Smooth muscle cell (in vitro differentiated cells): ENCODE measurements around the gene MUC4. TPM values are rescaled to one million over a fixed set of nuclear protein-coding genes. Genes with fewer than 3 reads are reported as not detected.

Source experiments
- DNase-seq: peaks from one replicate; lab custom pipeline; 2025; ENCODE audit not compliant: unreplicated experiment; lab: John Stamatoyannopoulos, UW
- H2AFZ ChIP-seq: fragments of 200-600 bp; sonication (generic); 2 replicates; pipeline ENCODE4 v1.6.0; 2016; ENCODE audit warnings: antibody characterized with exemption, low read depth, mild to moderate bottlenecking
- H3F3A ChIP-seq: fragments of 200-600 bp; sonication (generic); 2 replicates; pipeline ENCODE4 v1.6.0; 2017; ENCODE audit warnings: antibody characterized with exemption, low read depth
- H3K27ac ChIP-seq: fragments of 200-600 bp; sonication (generic); 2 replicates; pipeline ENCODE4 v1.5.1; 2016; ENCODE audit warnings: low read depth, mild to moderate bottlenecking
- H3K27me3 ChIP-seq: fragments of 200-600 bp; sonication (generic); 2 replicates; pipeline ENCODE4 v1.6.1; 2016; ENCODE audit warnings: low read depth, mild to moderate bottlenecking
- H3K36me3 ChIP-seq: fragments of 200-600 bp; sonication (generic); 2 replicates; pipeline ENCODE4 v1.5.1; 2016; ENCODE audit warnings: low read depth
- H3K4me1 ChIP-seq: fragments of 200-600 bp; sonication (generic); 2 replicates; pipeline ENCODE4 v1.5.1; 2016; ENCODE audit warnings: low read depth
- H3K4me2 ChIP-seq: fragments of 200-600 bp; sonication (generic); 2 replicates; pipeline ENCODE4 v1.6.0; 2016; ENCODE audit warnings: mild to moderate bottlenecking
- H3K4me3 ChIP-seq: fragments of 200-600 bp; sonication (generic); 2 replicates; pipeline ENCODE4 v1.5.1; 2016; ENCODE audit warnings: mild to moderate bottlenecking
- H3K79me2 ChIP-seq: fragments of 200-600 bp; sonication (generic); 2 replicates; pipeline ENCODE4 v1.6.0; 2016; ENCODE audit warnings: low read depth, mild to moderate bottlenecking
- H3K9ac ChIP-seq: fragments of 200-600 bp; sonication (generic); 2 replicates; pipeline ENCODE4 v1.6.0; 2016; ENCODE audit warnings: low read depth
- H3K9me3 ChIP-seq: fragments of 200-600 bp; sonication (generic); replicated peaks from 2 replicates; pipeline ENCODE4 v1.5.1; 2016; ENCODE audit warnings: low read depth
- H4K20me1 ChIP-seq: fragments of 200-600 bp; sonication (generic); 2 replicates; pipeline ENCODE4 v1.6.0; 2016; ENCODE audit warnings: low read depth
- CTCF ChIP-seq: fragments of 200-600 bp; sonication (generic); IDR thresholded peaks from 2 replicates; pipeline ENCODE4 v1.5.1; 2017; ENCODE audit warnings: borderline replicate concordance, mild to moderate bottlenecking, antibody characterized with exemption; ENCODE audit not compliant: insufficient read depth, poor library complexity, severe bottlenecking
- WGBS: methylation state at CpG from one replicate; pipeline ENCODE4 v1.1.7; 2016; ENCODE audit warnings: low lambda C conversion rate; 5-methylcytosine and 5-hydroxymethylcytosine counted together
- polyA plus RNA-seq: library from polyadenylated mRNA; unstranded; fragments of >200 nt; fragmentation: Nextera tagmentation; extraction: Ambion mirVana; gene quantifications from 2 replicates; pipeline ENCODE4 v1.2.1, GENCODE V29; 2016
- total RNA-seq: library from RNA; depleted of rRNA; stranded (reverse); fragments of >200 nt; gene quantifications from 2 replicates; pipeline ENCODE4 v1.2.3, GENCODE V29; 2014

MUC4 gene
- total and polyA plus RNA-seq, 2 experiments from 2014 or later: not detected

GRCh38 chr3:195770081-195770840 lies 41.5 kb downstream of the MUC4 start:
- WGBS: 89% methylated on average over 16 of the region's 16 CpGs
- Histone ChIP-seq H3K36me3 (no peaks in the 10 kb centered on the region), H3K4me1 (no peaks in the 10 kb centered on the region), H3K9ac (no peak overlapping the region), H3K27me3 (no peaks in the 10 kb centered on the region), H3K79me2 (no peaks in the 10 kb centered on the region), H3K4me2 (no peak overlapping the region), H3K9me3 (no peaks in the 10 kb centered on the region), H2AFZ (no peak overlapping the region), H3K27ac (no peak overlapping the region), H4K20me1 (no peaks in the 10 kb centered on the region), H3K4me3 (no peak overlapping the region), H3F3A (no peaks in the 10 kb centered on the region)
- DNase-seq: no peak
- no peak for TF ChIP-seq CTCF

DNA sequence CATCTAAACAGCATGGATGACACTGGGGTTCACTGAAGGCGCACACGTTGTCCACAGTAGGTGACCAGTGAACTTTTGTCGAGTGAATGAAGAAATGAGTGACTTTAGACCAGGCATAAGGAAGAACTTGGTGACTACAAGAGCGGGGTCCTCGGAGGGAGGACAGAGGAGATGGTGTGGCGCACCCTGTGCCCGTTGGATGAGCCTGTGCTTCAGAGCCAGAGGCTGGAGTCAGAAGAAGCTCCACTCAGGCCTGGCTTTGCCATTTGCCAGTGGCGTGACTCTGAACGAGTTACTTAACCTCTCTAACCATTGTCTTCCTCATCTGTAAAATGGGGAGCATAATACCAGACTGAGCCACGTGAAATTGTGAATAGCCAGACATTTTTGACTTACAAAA lies 42.2 kb downstream of the MUC4 start:
- WGBS: 93% methylated on average over 10 of the region's 10 CpGs
- Histone ChIP-seq H3K9me3 (no peaks in the 10 kb centered on the region), H3K4me2 (no peak overlapping the region), H4K20me1 (no peaks in the 10 kb centered on the region), H2AFZ (no peak overlapping the region), H3K9ac (no peak overlapping the region), H3F3A (no peaks in the 10 kb centered on the region), H3K4me1 (no peaks in the 10 kb centered on the region), H3K79me2 (no peaks in the 10 kb centered on the region), H3K27ac (no peak overlapping the region), H3K36me3 (no peaks in the 10 kb centered on the region), H3K27me3 (no peaks in the 10 kb centered on the region), H3K4me3 (no peak overlapping the region)
- TF ChIP-seq CTCF: no peak
- no peak for DNase-seq

DNA sequence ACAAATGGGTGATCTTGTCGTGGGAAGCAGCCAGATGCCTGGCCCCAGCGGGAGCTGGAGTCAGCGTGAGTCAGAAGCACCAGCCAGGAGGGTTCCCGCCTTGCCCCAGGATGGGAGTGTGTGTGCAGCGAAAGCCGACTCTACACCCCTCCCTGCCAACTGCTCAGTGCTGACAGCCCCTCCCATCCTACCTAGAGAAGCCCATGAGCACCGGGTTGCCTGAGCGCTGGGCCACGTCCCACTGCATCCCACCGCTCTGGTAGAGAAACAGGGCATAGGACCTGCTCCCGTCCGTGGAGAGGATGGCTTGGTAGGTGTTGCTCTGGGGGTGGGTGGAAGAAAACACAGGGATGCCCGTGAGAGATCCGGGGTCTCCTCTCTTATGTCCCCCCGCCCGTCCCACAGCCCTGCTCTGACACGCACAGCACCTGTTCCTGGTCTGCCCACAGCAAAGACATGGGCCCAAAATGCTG lies 42.9 kb downstream of the MUC4 start:
- H4K20me1 ChIP-seq: no peaks in the 10 kb centered on the region
- no peaks in the 10 kb centered on the region for H3K79me2 ChIP-seq
- H2AFZ ChIP-seq: no peak overlapping the region
- H3K9ac ChIP-seq: no peak overlapping the region
- 88% methylated on average over 17 of the region's 17 CpGs for WGBS
- no peaks in the 10 kb centered on the region for H3F3A ChIP-seq
- H3K4me1 ChIP-seq: no peaks in the 10 kb centered on the region
- H3K9me3 ChIP-seq: no peaks in the 10 kb centered on the region
- no peaks in the 10 kb centered on the region for H3K36me3 ChIP-seq
- no peaks in the 10 kb centered on the region for H3K27me3 ChIP-seq
- H3K27ac ChIP-seq: no peak overlapping the region
- TF ChIP-seq CTCF: no peak
- H3K4me3 ChIP-seq: no peak overlapping the region
- no peak for DNase-seq
- no peak overlapping the region for H3K4me2 ChIP-seq

- H3K4me1 ChIP-seq: no peaks in the 10 kb centered on the region
- no peak overlapping the region for H3K4me2 ChIP-seq
- DNase-seq: no peak
- H3K27me3 ChIP-seq: no peaks in the 10 kb centered on the region
- no peak overlapping the region for H3K9ac ChIP-seq
- H2AFZ ChIP-seq: no peak overlapping the region
- no peak overlapping the region for H3K27ac ChIP-seq
- no peaks in the 10 kb centered on the region for H3K79me2 ChIP-seq
- no peaks in the 10 kb centered on the region for H3K9me3 ChIP-seq
- no peaks in the 10 kb centered on the region for H4K20me1 ChIP-seq
- 93% methylated on average over 6 of the region's 6 CpGs for WGBS
- no peaks in the 10 kb centered on the region for H3F3A ChIP-seq
- H3K4me3 ChIP-seq: no peak overlapping the region
- H3K36me3 ChIP-seq: no peaks in the 10 kb centered on the region
- no peak for TF ChIP-seq CTCF
These were observed 43.3 kb downstream of the MUC4 start for GRCh38 chr3:195768414-195768813.
